ENCODE measurements around the gene SNTG2.

Gene SNTG2

DNA sequence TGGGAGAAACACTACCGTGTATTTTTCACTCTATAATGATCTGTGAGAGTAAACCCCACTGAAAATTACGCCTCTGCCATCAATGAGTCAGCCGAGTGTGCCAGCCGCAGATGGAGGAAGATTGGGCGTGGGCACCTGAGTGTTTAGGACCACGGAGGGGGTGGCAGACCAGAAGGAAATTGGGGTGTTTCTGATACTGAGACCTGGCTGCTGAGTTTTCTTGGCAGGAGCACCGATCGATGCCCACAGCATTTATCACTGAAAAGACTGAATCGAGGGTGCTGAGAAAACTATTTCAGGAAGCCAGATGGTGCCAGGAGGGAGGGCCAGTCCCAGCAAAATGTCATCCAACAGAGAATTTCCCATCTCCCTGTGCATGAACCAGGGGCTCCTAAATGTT, 370.7 kb downstream of the SNTG2 start:
- H3K4me3 ChIP-seq (ENCODE audit: control insufficient read depth, low read depth, low read length): no peak overlapping the region
- TF ChIP-seq, protein P1, sequence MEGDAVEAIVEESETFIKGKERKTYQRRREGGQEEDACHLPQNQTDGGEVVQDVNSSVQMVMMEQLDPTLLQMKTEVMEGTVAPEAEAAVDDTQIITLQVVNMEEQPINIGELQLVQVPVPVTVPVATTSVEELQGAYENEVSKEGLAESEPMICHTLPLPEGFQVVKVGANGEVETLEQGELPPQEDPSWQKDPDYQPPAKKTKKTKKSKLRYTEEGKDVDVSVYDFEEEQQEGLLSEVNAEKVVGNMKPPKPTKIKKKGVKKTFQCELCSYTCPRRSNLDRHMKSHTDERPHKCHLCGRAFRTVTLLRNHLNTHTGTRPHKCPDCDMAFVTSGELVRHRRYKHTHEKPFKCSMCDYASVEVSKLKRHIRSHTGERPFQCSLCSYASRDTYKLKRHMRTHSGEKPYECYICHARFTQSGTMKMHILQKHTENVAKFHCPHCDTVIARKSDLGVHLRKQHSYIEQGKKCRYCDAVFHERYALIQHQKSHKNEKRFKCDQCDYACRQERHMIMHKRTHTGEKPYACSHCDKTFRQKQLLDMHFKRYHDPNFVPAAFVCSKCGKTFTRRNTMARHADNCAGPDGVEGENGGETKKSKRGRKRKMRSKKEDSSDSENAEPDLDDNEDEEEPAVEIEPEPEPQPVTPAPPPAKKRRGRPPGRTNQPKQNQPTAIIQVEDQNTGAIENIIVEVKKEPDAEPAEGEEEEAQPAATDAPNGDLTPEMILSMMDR (IDR thresholded peaks at IDR 0.05; ENCODE audit: control insufficient read depth, insufficient read depth, low read depth, low read length, missing control alignments): no peak
- DNase-seq (ENCODE audit: low read depth): no peak

DNA sequence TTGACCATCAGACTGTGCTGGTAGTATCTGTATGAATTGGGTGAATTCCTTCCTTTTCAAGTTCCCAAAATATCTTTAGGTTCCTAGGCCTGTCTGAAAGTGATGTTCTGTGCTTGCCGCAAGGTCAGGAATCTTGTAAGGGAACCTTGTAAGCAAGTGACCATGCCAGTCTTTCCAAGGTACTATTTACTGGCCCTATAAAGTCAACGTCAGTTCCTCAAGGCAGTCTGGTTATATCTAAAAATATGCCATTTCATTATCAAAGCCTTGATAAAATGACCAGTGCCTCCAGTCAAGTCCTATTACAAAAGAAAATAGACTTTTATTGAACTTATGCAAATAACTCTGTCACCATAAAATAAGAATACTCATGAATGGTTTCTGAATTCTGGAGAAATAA, 374.2 kb downstream of the SNTG2 start:
- H3K4me3 ChIP-seq (ENCODE audit: control insufficient read depth, low read depth, low read length): no peak overlapping the region
- no peak for DNase-seq (ENCODE audit: low read depth)
- TF ChIP-seq, protein P1 (IDR thresholded peaks at IDR 0.05; ENCODE audit: control insufficient read depth, insufficient read depth, low read depth, low read length, missing control alignments): no peak

DNA sequence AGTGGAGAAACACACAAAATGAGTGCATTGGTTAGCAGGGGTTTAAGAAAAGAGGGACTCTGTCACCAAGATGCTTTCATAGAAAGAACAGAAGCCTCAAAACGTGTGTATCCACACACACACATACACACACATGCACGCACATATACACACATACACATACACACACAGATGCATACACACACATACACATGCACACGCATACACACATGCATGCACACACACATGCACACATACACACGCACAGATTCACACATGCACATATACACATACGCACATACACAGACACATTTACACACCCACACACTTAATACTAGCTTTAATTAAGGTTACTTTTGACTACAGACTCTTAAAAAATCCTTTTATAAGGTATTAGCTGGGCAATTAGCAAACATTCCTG, 378.0 kb downstream of the SNTG2 start:
- no peak for DNase-seq (ENCODE audit: low read depth)
- no peak overlapping the region for H3K4me3 ChIP-seq (ENCODE audit: control insufficient read depth, low read depth, low read length)
- TF ChIP-seq, protein P1 (IDR thresholded peaks at IDR 0.05; ENCODE audit: control insufficient read depth, insufficient read depth, low read depth, low read length, missing control alignments): no peak

DNA sequence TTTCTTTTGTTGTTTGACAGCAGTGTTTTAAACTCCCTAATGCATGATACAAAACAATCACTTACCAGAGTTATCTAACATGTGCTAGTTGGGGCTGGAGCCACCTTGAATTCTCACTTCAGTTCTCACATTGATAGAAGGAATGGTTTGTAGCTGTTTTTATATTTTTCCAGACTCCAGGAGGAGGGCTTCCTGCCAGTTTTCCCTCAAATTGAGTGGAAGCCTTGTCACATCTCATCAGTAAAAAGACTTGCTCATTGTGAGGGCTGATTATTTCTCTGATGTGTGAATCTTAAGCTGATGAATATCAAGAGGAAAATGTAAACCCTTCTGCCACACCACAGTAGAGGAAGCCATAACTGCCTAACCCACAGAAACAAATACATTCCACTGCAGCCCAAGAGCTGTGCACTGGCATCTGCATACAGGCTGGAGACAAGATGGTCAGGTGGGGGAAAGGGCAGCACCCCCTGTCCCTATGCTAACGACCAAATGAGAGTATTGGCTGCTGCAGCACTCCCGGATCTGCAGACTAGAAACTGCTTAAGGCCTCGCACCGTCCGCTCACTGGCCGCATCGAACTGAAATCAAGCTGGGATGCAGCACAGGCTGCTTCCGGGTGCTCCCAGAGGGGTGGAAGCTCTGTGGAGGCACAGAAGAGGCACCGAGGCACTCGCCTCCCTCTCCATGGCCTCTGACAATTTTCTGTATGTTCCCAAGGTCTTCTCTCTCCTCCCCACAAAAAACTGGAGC, 388.9 kb downstream of the SNTG2 start:
- TF ChIP-seq, protein P1 (IDR thresholded peaks at IDR 0.05; ENCODE audit: control insufficient read depth, insufficient read depth, low read depth, low read length, missing control alignments): no peak
- no peak for DNase-seq (ENCODE audit: low read depth)
- H3K4me3 ChIP-seq (ENCODE audit: control insufficient read depth, low read depth, low read length): no peak overlapping the region

DNA sequence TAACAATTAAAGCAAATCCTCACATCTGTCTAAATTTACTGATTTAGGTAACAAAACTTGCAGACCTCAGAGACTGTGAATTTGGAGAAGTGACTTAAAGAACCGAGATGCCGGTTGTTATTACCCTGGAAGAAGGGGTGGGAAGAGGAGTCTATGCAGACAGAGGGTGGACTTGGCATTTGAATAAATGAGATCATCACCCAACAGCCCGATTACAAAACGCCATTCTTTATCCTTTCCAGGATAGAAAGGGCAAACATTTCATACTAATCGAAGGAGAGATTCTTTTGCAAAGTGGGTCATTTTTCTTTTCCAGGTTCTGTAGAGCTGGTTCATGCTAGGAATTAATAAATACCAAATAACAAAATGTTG, 389.5 kb downstream of the SNTG2 start:
- DNase-seq (ENCODE audit: low read depth): no peak
- no peak overlapping the region for H3K4me3 ChIP-seq (ENCODE audit: control insufficient read depth, low read depth, low read length)
- TF ChIP-seq, protein P1 (IDR thresholded peaks at IDR 0.05; ENCODE audit: control insufficient read depth, insufficient read depth, low read depth, low read length, missing control alignments): no peak

DNA sequence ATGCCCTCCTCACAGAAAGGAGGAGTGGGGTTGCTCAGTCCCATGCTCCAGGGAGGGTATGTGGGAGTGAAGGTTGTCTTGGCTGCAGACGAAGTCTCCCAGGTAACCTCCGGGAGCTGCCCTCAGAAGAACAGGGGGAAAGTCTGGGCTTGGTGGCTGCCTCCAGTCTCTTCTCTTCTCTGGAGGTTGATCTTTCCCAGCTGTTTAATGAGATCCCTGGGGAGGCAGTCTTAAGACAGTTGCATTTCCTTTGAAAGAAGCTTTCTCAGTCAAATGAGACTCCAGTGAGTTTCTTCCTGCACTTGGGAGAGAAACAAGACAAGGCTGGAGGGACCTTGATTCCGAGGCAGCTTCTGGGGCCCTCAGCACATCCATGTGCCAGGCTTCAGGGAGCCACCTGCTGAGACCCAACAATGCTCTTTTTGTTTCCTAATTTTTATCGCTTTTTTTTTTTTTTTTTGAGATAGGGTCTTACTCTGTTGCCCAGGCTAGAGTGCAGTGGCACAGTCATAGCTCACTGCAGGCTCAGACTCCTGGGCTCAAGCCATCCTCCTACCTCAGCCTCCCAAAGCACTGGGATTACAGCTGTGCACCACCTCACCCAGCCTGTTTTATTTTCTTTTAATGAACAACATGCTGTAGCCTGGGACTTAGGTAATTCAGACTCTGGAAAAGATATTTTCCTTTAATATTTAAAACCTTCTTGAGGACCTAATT, 390.9 kb downstream of the SNTG2 start:
- H3K4me3 ChIP-seq (ENCODE audit: control insufficient read depth, low read depth, low read length): no peak overlapping the region
- DNase-seq (ENCODE audit: low read depth): no peak
- TF ChIP-seq, protein P1 (IDR thresholded peaks at IDR 0.05; ENCODE audit: control insufficient read depth, insufficient read depth, low read depth, low read length, missing control alignments): no peak

Data from AG09309 (cell line).